Measurements from ENCODE around the gene CGB7. TPM values are rescaled to one million over a fixed set of nuclear protein-coding genes. Genes with fewer than 3 reads are reported as not detected.

The CGB7 gene
- total RNA-seq, 4 donors from 2014 or later = 0.20 TPM; not detected in 3

- WGBS, 2 donors (ENCODE audit: low coverage in 1 of 2) = 79 to 83% methylated on average over 14 to 23 of the region's 23 CpGs
- intact Hi-C loops (cut with DNase I; ENCODE audit: low total_unique reads) = loop anchor here (5.0 kb wide), 2 partner anchors 53 to 108 kb away; no protein-coding TSS in a partner anchor
- no peak for DNase-seq
- Histone ChIP-seq H3K36me3 (peaks cover 0 to 59% (median 29%) of the 10 kb centered on the region in 4 donors), H3K4me3 (no peak overlapping the region), H3K27ac (no peak overlapping the region), H3K4me1 (peaks cover 0 to 3% (median 0%) of the 10 kb centered on the region in 4 donors), H3K9me3 (no peaks in the 10 kb centered on the region), H3K27me3 (no peaks in the 10 kb centered on the region)
- in situ Hi-C loops (cut with MboI; ENCODE audit: low pct_ligation_motif_present in 1 of 4, low pct_unique_long_range_greater_than_20kb in 1 of 4, low sequenced_read_pairs in 3 of 4) = loop anchor here (5.0 to 25.0 kb wide), 4 partner anchors 50 to 128 kb away; no protein-coding TSS in a partner anchor
- no peak for TF ChIP-seq CTCF (IDR thresholded peaks at IDR 0.05)
- no peak for TF ChIP-seq EP300 (IDR thresholded peaks at IDR 0.05; ENCODE audit: low read depth)
- TF ChIP-seq POLR2A (IDR thresholded peaks at IDR 0.05) = no peak
- no peak for TF ChIP-seq POLR2AphosphoS5 (IDR thresholded peaks at IDR 0.05)
Observed at GRCh38 chr19:49094505-49095482, 37.2 kb upstream of the CGB7 start.

- WGBS, 2 donors (ENCODE audit: low coverage in 1 of 2) = 89 to 100% methylated on average over 2 to 6 of the region's 6 CpGs
- intact Hi-C loops (cut with DNase I; ENCODE audit: low total_unique reads) (no loop called here), in situ Hi-C loops (cut with MboI; ENCODE audit: low pct_ligation_motif_present in 1 of 4, low pct_unique_long_range_greater_than_20kb in 1 of 4, low sequenced_read_pairs in 3 of 4) (loop anchor here (5.0 to 25.0 kb wide), 4 partner anchors 52 to 130 kb away; no protein-coding TSS in a partner anchor)
- Histone ChIP-seq H3K27ac (no peak overlapping the region), H3K36me3 (peaks cover 0 to 49% (median 22%) of the 10 kb centered on the region in 4 donors), H3K4me3 (no peak overlapping the region), H3K27me3 (no peaks in the 10 kb centered on the region), H3K4me1 (peaks cover 0 to 4% (median under 1%) of the 10 kb centered on the region in 4 donors), H3K9me3 (no peaks in the 10 kb centered on the region)
- DNase-seq = no peak
- no peak for TF ChIP-seq POLR2AphosphoS5 (IDR thresholded peaks at IDR 0.05)
- TF ChIP-seq CTCF (IDR thresholded peaks at IDR 0.05) = no peak
- TF ChIP-seq POLR2A (IDR thresholded peaks at IDR 0.05) = no peak
- TF ChIP-seq EP300 (IDR thresholded peaks at IDR 0.05; ENCODE audit: low read depth) = no peak
Observed at GRCh38 chr19:49092686-49093085, 35.1 kb upstream of the CGB7 start.

GRCh38 chr19:49091391-49092038 lies 34.0 kb upstream of the CGB7 start:
- H3K27me3 ChIP-seq = no peaks in the 10 kb centered on the region
- intact Hi-C loops (cut with DNase I; ENCODE audit: low total_unique reads) (no loop called here), in situ Hi-C loops (cut with MboI; ENCODE audit: low pct_ligation_motif_present in 1 of 4, low pct_unique_long_range_greater_than_20kb in 1 of 4, low sequenced_read_pairs in 3 of 4) (loop anchor here (5.0 to 25.0 kb wide), 4 partner anchors 53 to 131 kb away; no protein-coding TSS in a partner anchor)
- no peaks in the 10 kb centered on the region for H3K9me3 ChIP-seq
- DNase-seq = no peak
- no peak overlapping the region for H3K27ac ChIP-seq
- WGBS, 2 donors (ENCODE audit: low coverage in 1 of 2) = 72 to 87% methylated on average over 8 to 17 of the region's 17 CpGs
- no peak overlapping the region for H3K4me3 ChIP-seq
- peaks cover 0 to 43% (median 21%) of the 10 kb centered on the region in 4 donors for H3K36me3 ChIP-seq
- TF ChIP-seq CTCF (IDR thresholded peaks at IDR 0.05) = no peak
- TF ChIP-seq POLR2AphosphoS5 (IDR thresholded peaks at IDR 0.05) = no peak
- no peak for TF ChIP-seq EP300 (IDR thresholded peaks at IDR 0.05; ENCODE audit: low read depth)
- no peak for TF ChIP-seq POLR2A (IDR thresholded peaks at IDR 0.05)
- peaks cover 9 to 12% (median 10%) of the 10 kb centered on the region in 4 donors for H3K4me1 ChIP-seq

GRCh38 chr19:49086296-49086695 lies 28.7 kb upstream of the CGB7 start:
- TF ChIP-seq EP300 (IDR thresholded peaks at IDR 0.05; ENCODE audit: low read depth) (no peak), POLR2A (IDR thresholded peaks at IDR 0.05) (no peak), CTCF (IDR thresholded peaks at IDR 0.05) (no peak), POLR2AphosphoS5 (IDR thresholded peaks at IDR 0.05) (no peak)
- H3K4me1 ChIP-seq = peaks cover 13 to 28% (median 22%) of the 10 kb centered on the region in 4 donors
- H3K4me3 ChIP-seq = peak overlapping the region; percentile 81 to 100 (median 90)
- no peak for DNase-seq
- peak overlapping the region; percentile 90 to 96 (median 94) for H3K27ac ChIP-seq
- in situ Hi-C loops (cut with MboI; ENCODE audit: low pct_ligation_motif_present in 1 of 4, low pct_unique_long_range_greater_than_20kb in 1 of 4, low sequenced_read_pairs in 3 of 4) (loop anchor here in 2 of 4 donors (10.0 to 25.0 kb wide), 2 partner anchors 119 to 126 kb away; no protein-coding TSS in a partner anchor), intact Hi-C loops (cut with DNase I; ENCODE audit: low total_unique reads) (no loop called here)
- peaks cover 0 to 16% (median 8%) of the 10 kb centered on the region in 4 donors for H3K36me3 ChIP-seq
- H3K27me3 ChIP-seq = no peaks in the 10 kb centered on the region
- 27 to 33% methylated on average over 3 to 11 of the region's 11 CpGs for WGBS, 2 donors (ENCODE audit: low coverage in 1 of 2)
- no peaks in the 10 kb centered on the region for H3K9me3 ChIP-seq

All from transverse colon (tissue), 4 donors.